PC-9 (cell line): ENCODE data around the gene TUT4. TPM values are rescaled to one million over a fixed set of nuclear protein-coding genes. Genes with fewer than 3 reads are reported as not detected.

ENCODE experiments used
- BruUV-seq: library from RNA; stranded (reverse); fragments of 400-500 nt; replicated peaks from 2 replicates; lab custom pipeline; 2021; lab: Mats Ljungman, UMichigan
- CTCF ChIA-PET: fragments of 300-600 bp; sonication (Branson Sonifier 250); formaldehyde crosslinking; loops from one replicate; lab custom pipeline; 2022; ENCODE audit warnings: antibody characterized with exemption; lab: Charles Lee
- POLR2A ChIA-PET: fragments of 300-600 bp; sonication (Branson Sonifier 250); formaldehyde crosslinking; loops from one replicate; lab custom pipeline; 2022; ENCODE audit warnings: antibody characterized with exemption; ENCODE audit not compliant: unreplicated experiment; lab: Charles Lee
- DNase-seq, 2 experiments: peaks; one replicate each; pipeline versions ENCODE4 v3.0.0 to v3.0.0-alpha.2; 2015 to 2022; ENCODE audit warnings: mixed read lengths in 1 of 2
- H2AFZ ChIP-seq: fragments of 200-600 bp; sonication (generic); 2 replicates; pipeline ENCODE4 v1.8.1; 2017; ENCODE audit warnings: antibody characterized with exemption
- H3F3A ChIP-seq: fragments of 200-600 bp; sonication (generic); 2 replicates; pipeline ENCODE4 v1.8.1; 2017; ENCODE audit warnings: antibody characterized with exemption, mild to moderate bottlenecking, low read depth; ENCODE audit not compliant: insufficient read depth
- H3K27ac ChIP-seq: fragments of 200-600 bp; sonication (generic); 2 replicates; pipeline ENCODE4 v1.6.1; 2016; ENCODE audit warnings: mixed run types
- H3K27me3 ChIP-seq: fragments of 200-600 bp; sonication (generic); 2 replicates; pipeline ENCODE4 v1.6.1; 2016; ENCODE audit warnings: low read depth, mixed run types; ENCODE audit not compliant: insufficient read depth
- H3K36me3 ChIP-seq: fragments of 200-600 bp; sonication (generic); 2 replicates; pipeline ENCODE4 v1.6.1; 2016; ENCODE audit warnings: low read depth, mixed run types
- H3K4me1 ChIP-seq: fragments of 200-600 bp; sonication (generic); replicated peaks from 2 replicates; pipeline ENCODE4 v1.6.1; 2016; ENCODE audit warnings: mixed run types; ENCODE audit not compliant: insufficient read depth
- H3K4me2 ChIP-seq: fragments of 200-600 bp; sonication (generic); 2 replicates; pipeline ENCODE4 v1.6.1; 2017; ENCODE audit warnings: mixed run types
- H3K4me3 ChIP-seq: fragments of 200-600 bp; sonication (generic); 2 replicates; pipeline ENCODE4 v1.6.1; 2016; ENCODE audit warnings: mixed run types
- H3K79me2 ChIP-seq: fragments of 200-600 bp; sonication (generic); 2 replicates; pipeline ENCODE4 v1.6.1; 2017; ENCODE audit warnings: low read depth, mixed run types
- H3K9me2 ChIP-seq: fragments of 200-600 bp; sonication (generic); 2 replicates; pipeline ENCODE4 v1.8.1; 2017; ENCODE audit warnings: mild to moderate bottlenecking; ENCODE audit not compliant: insufficient read depth
- H3K9me3 ChIP-seq: fragments of 200-600 bp; sonication (generic); 2 replicates; pipeline ENCODE4 v1.8.1; 2016; ENCODE audit warnings: low read depth; ENCODE audit not compliant: insufficient read depth
- H4K20me1 ChIP-seq: fragments of 200-600 bp; sonication (generic); 2 replicates; pipeline ENCODE4 v1.8.1; 2017; ENCODE audit not compliant: insufficient read depth
- EZH2 ChIP-seq: fragments of 200-600 bp; sonication (generic); IDR thresholded peaks from 2 replicates; pipeline ENCODE4 v1.8.0; 2017; ENCODE audit warnings: antibody characterized with exemption, low read depth
- intact Hi-C: fragments of 100-400 bp; cut with micrococcal nuclease; formaldehyde crosslinking; loops from one replicate; pipeline ENCODE4 v1.10.0; 2022; ENCODE audit not compliant: unreplicated experiment
- total RNA-seq: library from RNA; stranded (reverse); gene quantifications from 2 replicates; pipeline ENCODE4 v1.2.3, GENCODE V29; 2021
- TF ChIP-seq, protein P1 (sequence below): fragments of 200-600 bp; sonication (generic); conservative IDR thresholded peaks from 2 replicates; pipeline ENCODE4 v1.6.1; 2017; ENCODE audit warnings: mixed run types, antibody characterized with exemption, mild to moderate bottlenecking, moderate library complexity

TUT4 gene
- total RNA-seq, 1 experiment from 2014 or later, result 78.3 TPM

GRCh38 chr1:52533713-52534112, 19.2 kb downstream of the TUT4 start:
- H3K4me2 ChIP-seq, result no peak overlapping the region
- H3K9me2 ChIP-seq, result no peaks in the 10 kb centered on the region
- no peaks in the 10 kb centered on the region for H3K4me1 ChIP-seq
- DNase-seq, result no peak
- ChIA-PET POLR2A (no interaction called here), CTCF (no interaction called here)
- intact Hi-C loops, result no loop called here
- H3K36me3 ChIP-seq, result no peaks in the 10 kb centered on the region
- H3K27me3 ChIP-seq, result no peaks in the 10 kb centered on the region
- BruUV-seq, result no TSS peak
- no peak overlapping the region for H3K27ac ChIP-seq
- no peak overlapping the region for H2AFZ ChIP-seq
- TF ChIP-seq, protein P1, sequence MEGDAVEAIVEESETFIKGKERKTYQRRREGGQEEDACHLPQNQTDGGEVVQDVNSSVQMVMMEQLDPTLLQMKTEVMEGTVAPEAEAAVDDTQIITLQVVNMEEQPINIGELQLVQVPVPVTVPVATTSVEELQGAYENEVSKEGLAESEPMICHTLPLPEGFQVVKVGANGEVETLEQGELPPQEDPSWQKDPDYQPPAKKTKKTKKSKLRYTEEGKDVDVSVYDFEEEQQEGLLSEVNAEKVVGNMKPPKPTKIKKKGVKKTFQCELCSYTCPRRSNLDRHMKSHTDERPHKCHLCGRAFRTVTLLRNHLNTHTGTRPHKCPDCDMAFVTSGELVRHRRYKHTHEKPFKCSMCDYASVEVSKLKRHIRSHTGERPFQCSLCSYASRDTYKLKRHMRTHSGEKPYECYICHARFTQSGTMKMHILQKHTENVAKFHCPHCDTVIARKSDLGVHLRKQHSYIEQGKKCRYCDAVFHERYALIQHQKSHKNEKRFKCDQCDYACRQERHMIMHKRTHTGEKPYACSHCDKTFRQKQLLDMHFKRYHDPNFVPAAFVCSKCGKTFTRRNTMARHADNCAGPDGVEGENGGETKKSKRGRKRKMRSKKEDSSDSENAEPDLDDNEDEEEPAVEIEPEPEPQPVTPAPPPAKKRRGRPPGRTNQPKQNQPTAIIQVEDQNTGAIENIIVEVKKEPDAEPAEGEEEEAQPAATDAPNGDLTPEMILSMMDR, result no peak
- no peak for TF ChIP-seq EZH2
- H3K4me3 ChIP-seq, result no peak overlapping the region
- no peaks in the 10 kb centered on the region for H3K9me3 ChIP-seq
- no peaks in the 10 kb centered on the region for H3F3A ChIP-seq
- peaks cover 69% of the 10 kb centered on the region for H3K79me2 ChIP-seq
- peaks cover 22% of the 10 kb centered on the region for H4K20me1 ChIP-seq

DNA sequence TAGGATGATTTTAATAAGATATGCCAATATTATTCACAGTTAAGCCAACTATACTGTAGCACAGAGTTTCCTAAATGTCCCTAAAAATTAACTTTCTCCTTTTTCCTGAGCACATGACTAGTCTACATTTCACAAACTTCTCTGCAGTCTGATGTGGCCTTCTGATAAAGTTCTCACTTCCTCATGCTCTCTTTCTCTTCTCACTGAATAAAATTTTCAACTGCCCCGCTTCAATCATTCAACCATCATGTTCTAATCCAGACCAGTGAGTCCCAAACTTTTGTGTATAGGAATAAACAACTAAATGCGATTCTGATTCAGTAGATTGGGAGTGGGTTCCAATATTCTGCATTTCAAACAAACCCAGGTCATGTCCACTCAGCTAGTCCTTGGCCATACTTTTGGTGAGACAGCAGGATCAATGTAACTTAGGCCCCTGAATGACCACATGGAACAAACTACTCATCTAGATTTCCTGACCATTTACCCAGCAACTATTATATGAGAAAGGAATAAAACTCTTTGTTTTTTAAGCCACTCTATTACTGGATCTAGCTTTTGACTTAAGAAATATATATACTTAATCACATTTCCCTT, 20.1 kb downstream of the TUT4 start:
- TF ChIP-seq EZH2, result no peak
- TF ChIP-seq, protein P1, result no peak
- no peak overlapping the region for H3K4me3 ChIP-seq
- H3K4me2 ChIP-seq, result no peak overlapping the region
- H3K4me1 ChIP-seq, result no peaks in the 10 kb centered on the region
- no TSS peak for BruUV-seq
- no peaks in the 10 kb centered on the region for H3K9me2 ChIP-seq
- ChIA-PET CTCF (interaction anchor here (0.6 kb wide), 1 partner anchor 1017 kb away, joined by 3 read pairs; no protein-coding TSS in a partner anchor), POLR2A (no interaction called here)
- H3K27ac ChIP-seq, result no peak overlapping the region
- intact Hi-C loops, result no loop called here
- no peak overlapping the region for H2AFZ ChIP-seq
- H3K9me3 ChIP-seq, result no peaks in the 10 kb centered on the region
- no peaks in the 10 kb centered on the region for H3K36me3 ChIP-seq
- H3F3A ChIP-seq, result no peaks in the 10 kb centered on the region
- H3K27me3 ChIP-seq, result no peaks in the 10 kb centered on the region
- H4K20me1 ChIP-seq, result peaks cover 21% of the 10 kb centered on the region
- H3K79me2 ChIP-seq, result peaks cover 61% of the 10 kb centered on the region
- no peak for DNase-seq

- Histone ChIP-seq H2AFZ (no peak overlapping the region), H3K4me1 (no peaks in the 10 kb centered on the region), H3K9me2 (no peaks in the 10 kb centered on the region), H3K27ac (no peak overlapping the region), H3K9me3 (no peaks in the 10 kb centered on the region), H3F3A (no peaks in the 10 kb centered on the region), H3K4me3 (no peak overlapping the region), H3K36me3 (no peaks in the 10 kb centered on the region), H3K27me3 (no peaks in the 10 kb centered on the region), H4K20me1 (peaks cover 21% of the 10 kb centered on the region), H3K4me2 (no peak overlapping the region), H3K79me2 (peaks cover 56% of the 10 kb centered on the region)
- intact Hi-C loops, result no loop called here
- ChIA-PET CTCF (no interaction called here), POLR2A (interaction anchor here (0.6 kb wide), 1 partner anchor 20 kb away, joined by 30 read pairs; no protein-coding TSS in a partner anchor)
- no peak for DNase-seq
- TF ChIP-seq EZH2, result no peak
- TF ChIP-seq, protein P1, result no peak
- no TSS peak for BruUV-seq
Measured at GRCh38 chr1:52532247-52532646, 20.6 kb downstream of the TUT4 start.
